Esophagus mucosa (tissue), 1 donor: ENCODE results near the gene SDC1. TPM values are rescaled to one million over a fixed set of nuclear protein-coding genes. Genes with fewer than 3 reads are reported as not detected.
"Not testable (repeated sequence)": the region's sequence is repeated elsewhere in the genome, so short reads cannot be mapped to it uniquely, and the experiment has no call there.

Experiments used
- ATAC-seq: fragments of 200-7000 bp; cut with Tn5 transposase; one replicate; pipeline ENCODE4 v1.9.1; 2020
- total RNA-seq: library from RNA; stranded (reverse); gene quantifications from one replicate; pipeline ENCODE4 v1.2.4, GENCODE V29; 2023
- donor health status: DM: yes; HTN: yes; CAD: no.

SDC1 gene
- total RNA-seq, 1 donor from 2014 or later: 477 TPM

DNA sequence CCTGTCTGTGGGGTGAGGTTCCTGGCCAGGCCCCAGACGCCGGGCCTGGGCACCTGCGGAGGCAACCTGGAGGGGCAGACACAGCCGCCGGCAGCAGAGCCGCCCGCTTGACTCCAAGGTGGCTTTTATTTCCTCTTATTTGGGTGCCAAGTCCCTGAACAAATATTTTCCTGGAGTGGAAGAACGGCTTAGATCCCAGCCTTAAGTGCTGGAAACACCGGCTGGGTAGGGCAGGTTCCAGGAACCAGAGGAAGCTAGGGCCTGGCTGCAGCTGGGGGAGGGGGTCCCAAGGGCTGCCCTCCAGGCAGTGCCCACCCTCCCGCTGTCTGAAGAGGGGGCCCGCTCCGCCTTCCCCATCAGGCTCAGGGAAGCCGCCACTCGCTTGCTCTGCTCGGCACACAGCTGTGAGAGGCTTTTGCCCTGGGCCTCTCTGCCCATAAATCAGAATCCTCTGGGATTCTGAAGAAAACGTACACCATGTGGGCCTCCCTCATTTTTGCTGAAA lies 28.2 kb downstream of the SDC1 start:
- peak; percentile 65 for ATAC-seq

DNA sequence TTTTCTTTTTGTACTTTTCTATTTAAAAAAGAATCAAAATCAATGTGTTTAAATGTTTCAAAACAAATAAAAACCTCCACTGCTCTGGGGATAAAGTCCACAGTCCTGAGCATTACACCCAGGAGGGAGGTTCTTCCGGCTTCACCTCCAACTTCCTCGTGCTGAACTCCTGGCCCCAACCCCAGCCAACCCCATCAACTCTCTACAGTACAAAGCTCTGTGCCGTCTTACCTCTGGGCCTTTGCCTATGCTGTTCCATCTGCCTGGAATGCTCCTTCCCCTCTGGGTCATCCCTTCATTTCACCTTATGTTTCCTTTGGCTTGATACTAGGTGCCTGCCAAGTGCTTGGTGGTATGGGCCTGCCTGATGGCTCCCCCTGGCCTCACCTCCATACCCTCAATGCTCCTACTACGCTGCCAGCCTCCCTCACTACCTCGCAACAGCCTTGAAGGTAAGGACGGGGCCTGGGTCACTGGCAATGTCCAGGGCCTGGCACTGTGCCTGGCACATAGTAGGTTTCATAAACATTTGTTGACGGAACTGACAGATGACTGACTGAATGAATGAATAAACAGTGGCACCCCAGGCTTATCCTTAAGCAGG lies 28.8 kb downstream of the SDC1 start:
- ATAC-seq: peak; percentile 25

- no peak for ATAC-seq
Measured at GRCh38 chr2:20195431-20196033, 29.4 kb downstream of the SDC1 start.

GRCh38 chr2:20195016-20195411 lies 29.9 kb downstream of the SDC1 start:
- not testable (repeated sequence) for ATAC-seq

- no peak for ATAC-seq
Measured at GRCh38 chr2:20194097-20195015, 30.6 kb downstream of the SDC1 start.

DNA sequence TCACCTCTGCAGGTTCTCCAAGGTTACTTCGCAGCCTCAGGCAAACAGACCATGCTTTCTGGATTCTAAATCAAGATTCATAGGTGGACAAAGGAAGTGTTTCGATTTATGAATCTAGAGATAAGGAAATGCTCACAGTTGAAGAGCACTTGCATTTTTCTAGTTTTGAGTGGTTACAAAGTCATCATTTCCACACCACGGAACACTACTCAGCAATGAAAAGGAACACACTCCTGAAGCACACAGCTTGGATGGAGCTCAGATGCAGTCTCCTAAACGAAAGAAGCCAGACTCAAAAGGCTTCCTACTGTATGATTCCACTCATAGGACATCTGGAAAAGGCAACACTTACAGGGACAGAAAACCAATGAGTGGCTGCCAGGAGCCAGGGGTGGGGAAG lies 31.7 kb downstream of the SDC1 start:
- ATAC-seq: no peak

GRCh38 chr2:20192781-20193180 lies 32.1 kb downstream of the SDC1 start:
- no peak for ATAC-seq

GRCh38 chr2:20191714-20192569 lies 33.0 kb downstream of the SDC1 start:
- no peak for ATAC-seq

DNA sequence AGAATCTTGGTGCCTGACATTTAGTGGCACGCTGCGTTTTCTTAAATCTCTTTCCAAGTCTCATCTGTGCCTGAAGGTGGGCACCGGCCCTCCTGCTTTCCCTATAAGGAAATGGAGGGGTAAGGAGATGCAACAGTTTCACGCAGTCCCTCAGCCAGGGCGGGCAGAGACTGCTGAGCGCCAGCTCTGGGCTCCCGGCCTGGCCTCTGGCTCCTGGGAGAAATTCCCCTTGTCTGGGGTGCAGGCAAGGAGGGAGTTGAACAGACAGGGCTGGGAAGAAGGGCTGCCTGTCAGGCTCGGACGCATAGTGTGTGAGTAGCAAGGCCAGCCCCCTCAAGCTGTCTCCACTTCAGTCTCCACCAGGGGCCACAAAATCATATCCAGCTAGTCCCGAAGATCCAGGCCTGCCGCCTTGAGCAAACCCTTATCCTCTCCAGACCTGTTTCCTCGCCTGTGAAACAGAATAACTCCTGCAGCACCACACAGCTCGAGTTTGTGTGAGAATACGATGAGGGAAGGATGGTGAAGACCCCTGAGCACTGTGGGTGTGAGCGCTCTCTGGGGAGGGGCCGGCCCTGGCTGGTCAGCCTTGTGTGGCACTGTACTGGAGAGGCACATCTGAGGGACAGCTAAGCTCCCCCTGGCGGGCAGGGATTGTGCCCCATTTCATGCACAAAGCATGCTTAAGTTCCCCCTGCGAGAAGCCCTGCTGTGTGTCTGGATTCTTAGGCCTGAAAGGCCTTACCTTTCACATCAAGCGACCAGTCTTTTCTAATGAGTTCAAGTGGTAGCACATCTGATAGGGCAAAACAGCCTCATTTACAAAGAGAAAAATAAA lies 33.8 kb downstream of the SDC1 start:
- peak; percentile 4 for ATAC-seq

DNA sequence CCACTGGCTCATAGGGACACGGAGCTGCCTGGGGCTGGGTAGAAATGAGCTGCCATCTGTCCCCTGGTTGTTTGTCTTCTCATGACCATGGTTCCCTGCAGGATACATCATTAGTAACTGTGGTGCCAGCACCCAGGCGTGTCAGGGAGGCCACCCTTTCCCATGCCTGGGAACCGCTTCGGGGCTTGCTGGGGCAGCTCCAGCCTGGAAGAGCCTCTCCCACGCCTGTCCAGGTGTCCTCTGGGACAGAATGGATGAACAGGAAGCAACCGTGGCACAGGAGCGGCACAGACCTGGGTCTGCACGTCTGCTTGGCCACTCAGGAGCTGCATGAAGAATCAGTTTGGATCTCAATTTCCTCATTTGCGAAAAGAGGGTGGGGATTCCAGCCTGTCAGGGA lies 34.8 kb downstream of the SDC1 start:
- peak; percentile 36 for ATAC-seq

DNA sequence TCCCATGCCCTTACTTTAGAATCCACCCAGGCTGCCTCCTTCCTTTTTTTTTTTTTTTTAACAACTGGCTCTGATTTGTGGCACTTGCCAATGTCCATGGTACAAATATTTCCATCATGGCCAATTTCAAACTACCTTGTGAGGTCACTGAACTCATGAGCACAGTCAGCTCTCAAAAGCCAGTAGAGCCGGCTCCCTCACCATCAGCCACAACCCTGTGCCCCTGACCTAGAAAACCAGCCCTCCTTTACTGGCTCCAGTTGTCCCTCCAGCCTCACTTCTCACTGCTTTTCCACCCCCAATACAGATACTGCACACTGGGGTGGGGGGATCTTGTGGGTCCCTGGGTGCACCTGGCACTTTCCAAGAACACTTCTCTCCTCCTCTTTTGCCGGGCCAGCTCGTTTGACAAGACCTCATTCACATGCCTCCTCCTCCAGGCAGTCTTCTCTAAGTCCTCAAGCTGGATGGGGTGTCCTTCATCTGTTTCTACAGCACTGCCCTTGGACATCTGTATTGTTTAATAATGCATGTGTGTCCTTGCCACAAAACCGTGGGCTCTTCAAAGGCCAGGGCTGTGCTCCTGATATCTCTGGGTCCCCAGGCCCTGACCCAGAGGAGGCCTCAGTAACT lies 35.5 kb downstream of the SDC1 start:
- peak; percentile 4 for ATAC-seq

GRCh38 chr2:20188851-20189250 lies 36.1 kb downstream of the SDC1 start:
- no peak for ATAC-seq

DNA sequence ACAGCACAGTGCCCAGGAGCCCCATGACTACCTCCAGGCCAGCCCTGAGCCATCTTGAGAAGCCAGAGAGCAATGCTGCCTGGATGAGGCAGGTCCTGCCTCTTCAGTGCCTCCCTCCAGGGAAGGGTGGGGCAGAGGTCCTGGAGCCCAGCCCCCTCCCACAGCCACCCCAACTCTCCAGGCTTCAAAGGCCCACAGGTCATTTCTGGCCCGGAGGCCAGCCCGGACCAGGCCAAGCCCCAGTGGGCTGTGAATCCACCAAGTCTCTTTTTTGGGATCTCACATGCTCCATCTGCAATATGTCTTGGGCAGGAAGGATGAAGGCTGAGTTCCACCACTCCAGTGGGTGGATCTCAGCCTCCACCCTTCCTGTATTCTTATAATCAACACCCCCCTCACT lies 36.7 kb downstream of the SDC1 start:
- ATAC-seq: no peak

- ATAC-seq: no peak
Measured at GRCh38 chr2:20187331-20187730, 37.6 kb downstream of the SDC1 start.

DNA sequence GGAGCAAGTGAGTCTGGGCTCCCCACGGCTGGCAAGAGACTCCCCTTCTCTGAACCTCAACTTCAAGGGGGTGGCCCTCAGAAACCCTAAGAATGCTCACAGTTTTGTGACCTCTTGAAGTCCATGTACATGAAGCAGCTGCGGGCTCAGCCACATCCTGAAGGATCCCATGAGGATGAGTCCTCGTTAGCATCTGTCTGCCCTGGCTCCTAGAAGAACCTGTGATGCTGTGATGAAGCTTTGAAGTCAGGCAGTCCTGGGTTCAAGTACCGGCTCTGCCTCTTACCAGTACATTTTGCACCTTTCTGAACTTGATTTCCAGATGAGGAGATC lies 38.1 kb downstream of the SDC1 start:
- no peak for ATAC-seq

DNA sequence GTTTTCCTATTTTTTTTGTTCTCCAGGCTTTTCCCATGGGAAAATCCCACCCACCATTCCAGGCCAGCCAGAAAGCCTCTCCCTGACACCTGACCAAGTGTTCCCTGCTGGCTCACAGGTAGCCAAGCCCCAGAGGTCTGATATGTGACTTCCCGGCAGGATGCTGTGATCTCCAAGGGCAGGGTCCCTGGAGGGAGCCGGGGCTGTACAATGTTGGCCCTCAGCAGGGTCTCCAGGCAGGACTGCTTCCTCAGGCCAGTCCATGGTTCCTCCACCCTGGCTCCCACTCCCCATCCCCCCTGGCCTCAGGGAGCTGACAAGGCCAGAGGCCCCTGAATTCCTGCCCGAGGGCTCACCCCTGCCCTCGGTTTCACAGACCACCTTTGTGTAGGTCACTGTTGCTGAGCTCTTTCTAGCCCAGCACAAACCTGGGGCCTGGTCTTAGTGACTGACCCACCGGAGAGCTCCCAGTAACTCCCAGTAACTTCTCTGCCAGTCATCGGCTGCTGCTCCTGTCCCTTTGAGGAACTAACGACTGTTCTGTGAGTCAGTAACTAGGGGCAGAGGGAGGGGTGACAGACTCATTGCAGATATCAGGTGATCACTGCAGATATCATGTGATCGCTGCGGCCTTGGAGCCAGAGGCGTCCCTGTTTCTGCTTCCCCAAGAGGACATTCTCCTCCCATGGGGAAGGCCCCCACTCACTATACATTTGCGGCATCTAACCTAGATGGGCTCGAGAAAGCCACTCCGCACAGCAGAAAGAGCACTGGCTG lies 38.7 kb downstream of the SDC1 start:
- no peak for ATAC-seq

- ATAC-seq: no peak
Measured at GRCh38 chr2:20185176-20186022, 39.5 kb downstream of the SDC1 start.

DNA sequence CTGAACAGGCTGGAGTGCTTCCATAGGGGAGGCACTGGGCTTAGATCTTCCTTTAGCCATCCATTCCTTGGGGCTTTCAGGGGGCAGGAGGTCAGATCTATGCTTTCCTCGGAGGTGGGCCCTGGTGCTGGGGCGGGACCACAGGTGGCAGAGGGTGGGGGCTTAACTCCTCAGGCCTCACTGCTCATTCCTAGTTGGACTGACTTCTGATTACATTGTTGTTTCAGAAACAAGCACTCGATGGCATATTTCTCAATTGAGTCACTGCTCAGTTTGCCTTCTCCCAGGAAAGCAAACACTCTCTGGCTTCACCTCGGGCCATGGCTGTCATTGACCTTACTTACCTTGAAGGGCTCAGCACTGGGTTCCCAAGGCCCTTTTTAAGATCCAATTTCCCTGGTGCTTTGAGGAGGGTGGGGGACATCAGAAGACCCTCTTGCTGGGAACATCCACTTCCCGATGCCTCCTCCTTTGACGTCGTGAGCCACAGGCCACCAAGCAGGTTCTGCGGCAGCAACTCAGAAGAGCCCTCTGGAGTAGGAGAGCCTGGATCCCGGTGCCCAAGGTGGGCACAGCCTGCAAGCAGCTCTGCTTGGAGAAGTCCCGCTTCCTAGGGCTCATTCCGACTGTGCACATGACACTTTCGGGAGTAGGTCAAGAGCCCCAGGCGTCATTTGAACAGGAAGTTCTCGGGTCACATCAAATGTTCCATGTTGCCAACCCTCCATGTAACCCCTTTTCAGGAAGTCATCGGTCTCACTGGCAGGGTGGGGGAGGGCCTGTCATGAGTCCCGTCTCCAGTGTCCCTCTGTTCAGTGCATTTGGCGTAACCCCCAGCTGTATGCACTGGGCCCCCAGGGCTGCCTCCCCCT lies 40.6 kb downstream of the SDC1 start:
- ATAC-seq: no peak
